GM12878 (cell line): Measurements from ENCODE around the gene IL16. TPM values are rescaled to one million over a fixed set of nuclear protein-coding genes. Genes with fewer than 3 reads are reported as not detected.
A peak's percentile ranks its signal among the peaks of the same experiment; 100 is the strongest.

ENCODE experiments used
- IKZF1 ChIP-seq: fragments of 450-650 bp; conservative IDR thresholded peaks from 2 replicates; pipeline ENCODE4 v1.6.1; 2017; ENCODE audit warnings: antibody characterized with exemption, mild to moderate bottlenecking
- IRF3 ChIP-seq: fragments of 450-650 bp; IDR thresholded peaks from 2 replicates; pipeline ENCODE4 v1.6.1; 2014; ENCODE audit warnings: mild to moderate bottlenecking
- NR2F1 ChIP-seq: fragments of 450-650 bp; conservative IDR thresholded peaks from 2 replicates; pipeline ENCODE4 v1.6.1; 2017; ENCODE audit warnings: mild to moderate bottlenecking
- RELB ChIP-seq: fragments of 450-650 bp; IDR thresholded peaks from 2 replicates; pipeline ENCODE4 v1.6.1; 2017; ENCODE audit warnings: low read depth, mild to moderate bottlenecking, moderate library complexity
- ZBTB11 ChIP-seq: fragments of 450-650 bp; formaldehyde crosslinking; IDR thresholded peaks from 2 replicates; pipeline ENCODE4 v1.5.0; 2022; ENCODE audit warnings: mild to moderate bottlenecking, missing genetic modification characterization
- polyA plus RNA-seq, 11 experiments: library from polyadenylated mRNA; depleted of rRNA in 4 of 11; unstranded in 6 of 11; stranded (reverse) in 5 of 11; fragments of >200 nt; fragmentation: Nextera tagmentation in 4 of 11; fragmentation: Illumina TruSeq in 1 of 11; extraction: Ambion mirVana in 4 of 11; extraction: Trizol in 1 of 11; gene quantifications; 1 replicate in 1 of 11; 2 replicates in 10 of 11; pipeline versions ENCODE4 v1.2.1 to v1.2.3, GENCODE V29; 2011 to 2016; ENCODE audit warnings: inconsistent platforms in 2 of 11, missing spikeins in 2 of 11, low read depth in 1 of 11
- total RNA-seq, 4 experiments: library from RNA; depleted of rRNA in 3 of 4; stranded (reverse); fragments of >200 nt in 3 of 4; fragmentation: Illumina TruSeq in 1 of 4; extraction: Trizol in 1 of 4; gene quantifications; 2 replicates each; pipeline versions ENCODE4 v1.2.1 to v1.2.3, GENCODE V29; 2013 to 2021

The IL16 gene
- total and polyA plus RNA-seq, 10 of the 15 experiments (the other 5 are each of a cell fraction or from before 2014, with no cell fraction given): 21.7 to 206 (median 44.5) TPM

GRCh38 chr15:81315452-81316175, 118.9 kb downstream of the IL16 start (continued):
- TF ChIP-seq ZBTB11 (CRISPR knock-in tag) (no peak), IKZF1 (peak; percentile 58), IRF3 (no peak), NR2F1 (no peak), RELB (peak; percentile 71; the same call in 1 of the 2 replicates)
